ENCODE results near the gene DRGX.

GRCh38 chr10:49353895-49354566 is 41.9 kb downstream of the DRGX start:
- TF ChIP-seq PAX5 (IDR thresholded peaks at IDR 0.05; ENCODE audit: insufficient read depth, low read length, severe bottlenecking) (no peak), POLR2A (IDR thresholded peaks at IDR 0.05; ENCODE audit: low read depth, low read length) (no peak), POLR2AphosphoS5 (IDR thresholded peaks at IDR 0.05; ENCODE audit: low read depth, low read length) (no peak)

Measured in GM12891 (cell line).